Lung (tissue), 12 donors: Measurements from ENCODE around the gene ACTRT2. TPM values are rescaled to one million over a fixed set of nuclear protein-coding genes. Genes with fewer than 3 reads are reported as not detected.
A peak's percentile ranks its signal among the peaks of the same experiment; 100 is the strongest.

Source experiments
- ATAC-seq: fragments of 200-7000 bp; cut with Tn5 transposase; one replicate; pipeline ENCODE4 v1.9.1; 2020; ENCODE audit warnings: moderate number of reproducible peaks; ENCODE audit not compliant: insufficient read depth, low FRiP score
- DNase-seq, 3 donors: peaks; one replicate each; pipeline ENCODE4 v3.0.0-alpha.2; 2013 to 2017
- H3K27ac ChIP-seq, 2 donors: one replicate each; pipeline ENCODE4 v1.5.1; 2013; ENCODE audit warnings: mild to moderate bottlenecking in 2 of 2, moderate library complexity in 2 of 2, control low read depth in 1 of 2, inconsistent platforms in 1 of 2, low read depth in 1 of 2, low read length in 1 of 2
- H3K27me3 ChIP-seq, 3 donors: one replicate each; pipeline ENCODE4 v1.5.1; 2013; ENCODE audit warnings: low read length in 2 of 3; ENCODE audit not compliant: control insufficient read depth in 3 of 3, insufficient read depth in 3 of 3
- H3K36me3 ChIP-seq, 4 donors: one replicate each; pipeline ENCODE4 v1.5.1; 2013; ENCODE audit warnings: low read length in 4 of 4, mild to moderate bottlenecking in 1 of 4, moderate library complexity in 1 of 4; ENCODE audit not compliant: control insufficient read depth in 4 of 4, insufficient read depth in 4 of 4
- H3K4me1 ChIP-seq, 5 donors: one replicate each; pipeline ENCODE4 v1.5.1; 2013; ENCODE audit warnings: low read length in 5 of 5, mild to moderate bottlenecking in 2 of 5, moderate library complexity in 1 of 5; ENCODE audit not compliant: control insufficient read depth in 5 of 5, insufficient read depth in 5 of 5
- H3K4me3 ChIP-seq: one replicate; pipeline ENCODE4 v1.5.1; 2013; ENCODE audit warnings: mild to moderate bottlenecking, control low read depth, moderate library complexity
- H3K9ac ChIP-seq, 2 donors: one replicate each; pipeline ENCODE4 v1.5.1; 2013; ENCODE audit warnings: low read length in 2 of 2, control low read depth in 1 of 2; ENCODE audit not compliant: insufficient read depth in 1 of 2
- H3K9me3 ChIP-seq, 4 donors: one replicate each; pipeline ENCODE4 v1.5.1; 2013; ENCODE audit warnings: low read length in 3 of 4, mild to moderate bottlenecking in 1 of 4, moderate library complexity in 1 of 4; ENCODE audit not compliant: control insufficient read depth in 4 of 4, insufficient read depth in 3 of 4
- CTCF ChIP-seq: IDR thresholded peaks from 2 replicates; pipeline ENCODE4 v1.5.1; 2012; ENCODE audit warnings: mild to moderate bottlenecking; ENCODE audit errors: control extremely low read depth, extremely low read depth
- WGBS, 2 donors: extraction: QIAGEN DNeasy Blood & Tissue Kit; methylation state at CpG; one replicate each; pipeline ENCODE4 v1.1.7; 2013; 5-methylcytosine and 5-hydroxymethylcytosine counted together
- polyA plus RNA-seq, 2 donors: library from polyadenylated mRNA; stranded (reverse); fragments of 200-250 nt; gene quantifications; one replicate each; pipeline ENCODE4 v1.2.1, GENCODE V29; 2013
- total RNA-seq, 2 donors: library from RNA; depleted of rRNA in 1 of 2; stranded (reverse); fragments of >200 nt in 1 of 2; gene quantifications; one replicate each; pipeline ENCODE4 v1.2.1, GENCODE V29; 2014 to 2021
- donor health status: control.
- donor health status: control.
- donor health status: Bipolar disorder and iron deficiency.
- donor health status: healthy.
- donor health status: DM: yes; HTN: yes; CAD: no.

Gene ACTRT2
- total and polyA plus RNA-seq, 4 donors, result not detected

- 57 to 66% methylated on average over 10 of the region's 10 CpGs for WGBS, 2 donors
- Histone ChIP-seq H3K36me3 (no peaks in the 10 kb centered on the region), H3K4me3 (no peak overlapping the region), H3K27ac (peak overlapping the region in 1 of 2 donors; percentile 90), H3K27me3 (peaks cover 5 to 53% (median 48%) of the 10 kb centered on the region in 3 donors), H3K4me1 (peaks cover 0 to 22% (median 0%) of the 10 kb centered on the region in 5 donors), H3K9me3 (no peaks in the 10 kb centered on the region), H3K9ac (no peak overlapping the region)
- DNase-seq, result peak in 1 of 3 donors; percentile 10
- no peak for TF ChIP-seq CTCF
- ATAC-seq, result no peak
Observed at GRCh38 chr1:3066826-3067225, 45.6 kb downstream of the ACTRT2 start.

DNA sequence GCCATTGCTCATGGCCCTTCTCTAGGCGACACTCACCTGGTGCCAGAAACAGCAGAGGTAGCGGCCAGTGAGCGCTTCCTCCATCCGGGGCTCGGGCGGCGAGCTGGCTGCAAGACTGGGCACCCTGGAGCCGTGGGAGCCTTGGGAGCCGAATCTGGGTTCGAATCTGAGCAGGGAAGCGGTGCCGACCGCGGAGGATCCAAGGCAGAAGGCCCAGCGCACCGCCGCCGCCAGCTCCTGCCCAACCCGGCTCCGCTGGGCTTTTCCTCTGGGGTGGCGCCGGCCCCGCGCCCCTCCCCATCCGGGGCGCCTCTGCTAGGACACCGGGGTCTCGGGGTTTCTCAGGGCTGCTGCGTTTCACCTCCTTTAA lies 46.0 kb downstream of the ACTRT2 start:
- no peak for TF ChIP-seq CTCF
- peaks cover 0 to 27% (median 0%) of the 10 kb centered on the region in 5 donors for H3K4me1 ChIP-seq
- peaks cover 5 to 56% (median 50%) of the 10 kb centered on the region in 3 donors for H3K27me3 ChIP-seq
- DNase-seq (peak in 1 of 3 donors; percentile 12), ATAC-seq (no peak)
- H3K36me3 ChIP-seq, result no peaks in the 10 kb centered on the region
- 29 to 32% methylated on average over 29 of the region's 29 CpGs for WGBS, 2 donors
- no peak overlapping the region for H3K9ac ChIP-seq
- H3K4me3 ChIP-seq, result no peak overlapping the region
- no peaks in the 10 kb centered on the region for H3K9me3 ChIP-seq
- H3K27ac ChIP-seq, result peak overlapping the region in 1 of 2 donors; percentile 90

DNA sequence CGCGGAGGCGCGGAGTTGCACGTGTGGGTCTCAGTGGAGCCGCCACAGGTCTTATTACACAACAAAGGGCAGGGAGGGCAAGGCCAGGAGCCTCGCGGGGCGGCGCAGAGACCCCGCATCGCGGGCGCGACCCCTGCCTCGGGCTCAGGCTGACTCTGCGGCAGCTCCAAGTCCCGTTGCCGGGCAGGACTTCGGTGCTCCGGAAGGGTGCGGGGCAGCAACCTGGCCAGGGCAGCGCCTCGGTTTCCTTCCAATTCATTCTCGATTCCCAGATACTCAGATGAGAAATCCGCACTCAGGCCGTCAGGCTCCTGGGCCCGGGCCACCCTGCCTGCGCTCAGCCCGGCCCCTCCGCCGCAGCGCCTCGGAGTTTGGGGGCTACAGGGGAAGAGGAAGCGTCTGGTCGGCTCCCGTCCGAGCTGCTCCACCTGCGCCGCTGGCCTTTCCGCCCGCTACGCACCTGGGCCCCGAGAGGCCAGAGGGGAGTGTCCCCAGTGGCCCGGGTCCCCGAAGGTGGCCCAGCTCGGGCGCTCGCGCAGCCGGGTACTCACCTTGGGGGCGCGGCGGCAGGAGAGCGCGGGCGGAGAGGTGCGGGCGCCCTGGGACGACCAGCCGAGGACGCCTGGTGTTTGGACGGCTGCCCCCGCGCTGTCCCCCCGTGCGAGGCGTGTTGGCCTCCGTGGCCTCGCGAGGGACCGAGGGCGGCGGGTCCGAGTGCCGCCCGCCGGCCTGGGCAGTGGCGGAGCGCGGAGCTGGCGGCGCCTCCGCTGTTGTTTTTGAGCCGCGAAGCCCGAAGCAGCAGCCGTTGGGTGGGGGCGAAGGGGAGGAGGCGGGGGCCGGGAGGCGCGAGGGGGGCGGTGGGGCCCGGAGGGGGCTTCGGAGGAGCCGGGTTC lies 46.6 kb downstream of the ACTRT2 start:
- Histone ChIP-seq H3K9ac (no peak overlapping the region), H3K36me3 (no peaks in the 10 kb centered on the region), H3K9me3 (no peaks in the 10 kb centered on the region), H3K27me3 (peaks cover 5 to 59% (median 52%) of the 10 kb centered on the region in 3 donors), H3K4me1 (peaks cover 0 to 28% (median 0%) of the 10 kb centered on the region in 5 donors), H3K27ac (peak overlapping the region in 1 of 2 donors; percentile 90), H3K4me3 (peak overlapping the region; percentile 27)
- DNase-seq (peak in 1 of 3 donors; percentile 16), ATAC-seq (no peak)
- WGBS, 2 donors, result 3% methylated on average over 84 to 97 of the region's 97 CpGs
- no peak for TF ChIP-seq CTCF
